Measurements from ENCODE around the gene NMNAT2.

The NMNAT2 gene

GRCh38 chr1:183238071-183238470, 180.1 kb downstream of the NMNAT2 start:
- peaks cover 12% of the 10 kb centered on the region; the same call in 1 of the 2 replicates for H3K4me1 ChIP-seq (ENCODE audit: insufficient read depth, low read length)
- H3K9ac ChIP-seq (ENCODE audit: low read depth, low read length) = no peak overlapping the region
- no peaks in the 10 kb centered on the region; the same call in none of the 2 replicates for H3K36me3 ChIP-seq (ENCODE audit: insufficient read depth, low read length)
- no peaks in the 10 kb centered on the region for H3K9me3 ChIP-seq (ENCODE audit: control insufficient read depth, insufficient read depth, low read length)

DNA sequence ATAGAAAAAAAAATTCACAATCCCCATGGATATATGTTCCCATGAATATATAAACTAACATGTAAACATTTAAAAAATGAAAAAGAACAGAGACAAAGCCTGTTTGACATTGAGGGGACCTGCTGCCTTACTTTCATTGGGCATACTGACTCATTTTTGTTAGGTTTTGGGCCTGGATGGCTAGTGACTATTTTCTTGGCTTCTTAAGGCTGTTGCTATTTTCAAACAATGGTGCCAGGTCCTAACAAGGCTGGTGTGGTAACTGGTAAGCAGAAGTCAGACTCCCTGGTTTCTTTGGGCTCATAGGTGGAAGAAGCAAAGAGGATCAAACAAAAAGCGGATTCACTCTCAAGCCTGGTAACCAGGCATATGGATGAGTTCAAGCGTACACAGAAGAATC, 181.1 kb downstream of the NMNAT2 start:
- Histone ChIP-seq H3K9ac (ENCODE audit: low read depth, low read length) (no peak overlapping the region), H3K9me3 (ENCODE audit: control insufficient read depth, insufficient read depth, low read length) (no peaks in the 10 kb centered on the region), H3K4me1 (ENCODE audit: insufficient read depth, low read length) (peaks cover 12% of the 10 kb centered on the region; the same call in 1 of the 2 replicates), H3K36me3 (ENCODE audit: insufficient read depth, low read length) (no peaks in the 10 kb centered on the region; the same call in none of the 2 replicates)

GRCh38 chr1:183236158-183236725, 181.9 kb downstream of the NMNAT2 start:
- Histone ChIP-seq H3K4me1 (ENCODE audit: insufficient read depth, low read length) (peaks cover 12% of the 10 kb centered on the region; the same call in 1 of the 2 replicates), H3K9ac (ENCODE audit: low read depth, low read length) (no peak overlapping the region), H3K9me3 (ENCODE audit: control insufficient read depth, insufficient read depth, low read length) (no peaks in the 10 kb centered on the region), H3K36me3 (ENCODE audit: insufficient read depth, low read length) (no peaks in the 10 kb centered on the region; the same call in none of the 2 replicates)

- H3K9me3 ChIP-seq (ENCODE audit: control insufficient read depth, insufficient read depth, low read length) = no peaks in the 10 kb centered on the region
- peak overlapping the region; percentile 33; the same call in 1 of the 2 replicates for H3K9ac ChIP-seq (ENCODE audit: low read depth, low read length)
- H3K36me3 ChIP-seq (ENCODE audit: insufficient read depth, low read length) = no peaks in the 10 kb centered on the region; the same call in none of the 2 replicates
- H3K4me1 ChIP-seq (ENCODE audit: insufficient read depth, low read length) = peaks cover 16% of the 10 kb centered on the region
Observed at GRCh38 chr1:183235503-183235902, 182.7 kb downstream of the NMNAT2 start.

DNA sequence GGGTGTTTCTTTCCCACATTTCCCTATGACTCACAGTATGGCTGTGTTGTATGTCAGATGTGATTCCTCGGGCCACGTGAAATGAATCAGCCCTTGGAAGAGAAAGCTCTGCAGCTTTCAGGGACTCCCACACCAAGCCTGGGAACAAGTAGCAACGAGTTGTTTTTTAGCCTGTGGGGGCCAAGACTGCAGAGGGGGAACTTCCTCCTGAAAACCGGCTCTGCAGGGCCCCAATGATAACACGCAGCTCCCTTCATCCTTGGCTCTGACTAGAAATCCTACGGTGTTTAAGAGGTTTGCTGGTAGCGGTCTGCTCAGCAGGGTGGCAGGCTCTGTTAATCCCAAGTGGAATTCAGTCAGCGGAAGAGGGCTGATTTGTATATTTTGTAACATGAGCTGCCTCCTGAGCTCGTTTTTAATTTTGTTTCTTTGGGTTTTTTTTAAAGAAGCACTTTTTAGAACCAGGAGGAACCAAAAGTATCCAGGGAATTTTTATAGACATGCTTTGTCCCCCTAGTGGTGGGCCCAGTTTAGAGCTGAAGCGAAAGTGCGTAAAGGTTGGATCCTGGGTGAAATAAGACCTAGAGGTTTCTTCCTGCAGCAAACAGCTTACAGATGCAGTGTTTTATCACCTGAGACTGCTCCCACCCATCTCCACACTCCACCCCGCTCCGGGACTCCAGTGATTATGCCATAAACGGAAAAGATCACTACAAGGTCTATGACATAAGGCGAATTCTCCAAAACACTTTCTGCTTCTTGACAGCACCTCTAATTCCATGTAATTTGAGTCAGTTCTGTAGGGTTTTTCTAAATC, 183.3 kb downstream of the NMNAT2 start:
- peaks cover 22% of the 10 kb centered on the region for H3K4me1 ChIP-seq (ENCODE audit: insufficient read depth, low read length)
- H3K9ac ChIP-seq (ENCODE audit: low read depth, low read length) = peak overlapping the region; percentile 33; the same call in 1 of the 2 replicates
- H3K36me3 ChIP-seq (ENCODE audit: insufficient read depth, low read length) = no peaks in the 10 kb centered on the region; the same call in 1 of the 2 replicates
- H3K9me3 ChIP-seq (ENCODE audit: control insufficient read depth, insufficient read depth, low read length) = no peaks in the 10 kb centered on the region

DNA sequence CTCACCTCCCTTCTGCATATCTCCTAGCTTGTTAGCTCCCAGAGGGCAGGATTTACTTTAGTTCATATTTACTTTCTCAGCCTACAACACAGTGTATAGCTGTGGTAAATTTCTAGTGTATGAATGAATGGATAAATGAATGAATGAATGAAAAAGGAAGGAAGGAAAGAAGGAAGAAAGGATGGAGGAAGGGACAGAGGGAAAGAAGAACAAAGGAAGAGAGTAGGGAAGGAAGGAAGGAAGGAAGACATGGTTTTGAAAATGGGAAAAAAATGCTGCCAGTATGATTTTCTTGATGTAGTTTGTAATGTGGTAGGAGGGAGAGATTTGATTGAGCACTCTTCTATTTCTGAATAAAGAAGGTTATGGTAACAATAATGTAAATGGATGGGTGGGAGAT, 185.1 kb downstream of the NMNAT2 start:
- Histone ChIP-seq H3K4me1 (ENCODE audit: insufficient read depth, low read length) (peaks cover 30% of the 10 kb centered on the region), H3K36me3 (ENCODE audit: insufficient read depth, low read length) (no peaks in the 10 kb centered on the region), H3K9me3 (ENCODE audit: control insufficient read depth, insufficient read depth, low read length) (no peaks in the 10 kb centered on the region), H3K9ac (ENCODE audit: low read depth, low read length) (no peak overlapping the region)

DNA sequence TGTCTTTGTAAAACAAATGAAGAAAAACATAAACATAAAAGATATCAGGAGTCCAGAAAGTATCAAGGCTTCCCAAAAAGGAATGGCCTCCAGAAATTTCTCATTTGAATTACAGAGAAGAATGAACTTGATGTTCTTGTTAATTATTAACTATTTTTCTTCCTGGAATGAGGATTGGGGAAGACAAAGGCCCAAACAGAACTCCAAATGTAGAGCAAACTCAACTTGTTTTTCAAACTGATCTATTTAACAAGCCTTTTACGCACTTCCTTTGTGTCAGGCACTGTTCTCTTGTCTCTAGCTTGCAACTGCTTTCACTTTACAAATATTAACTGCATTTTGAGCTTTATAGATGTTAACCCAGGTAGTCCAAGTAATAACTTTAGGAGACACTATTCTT, 186.6 kb downstream of the NMNAT2 start:
- Histone ChIP-seq H3K4me1 (ENCODE audit: insufficient read depth, low read length) (peaks cover 38% of the 10 kb centered on the region), H3K9ac (ENCODE audit: low read depth, low read length) (no peak overlapping the region), H3K36me3 (ENCODE audit: insufficient read depth, low read length) (no peaks in the 10 kb centered on the region)

GRCh38 chr1:183230413-183230812, 187.8 kb downstream of the NMNAT2 start:
- no peaks in the 10 kb centered on the region for H3K36me3 ChIP-seq (ENCODE audit: insufficient read depth, low read length)
- no peaks in the 10 kb centered on the region for H3K9me3 ChIP-seq (ENCODE audit: control insufficient read depth, insufficient read depth, low read length)
- peaks cover 37% of the 10 kb centered on the region for H3K4me1 ChIP-seq (ENCODE audit: insufficient read depth, low read length)
- H3K9ac ChIP-seq (ENCODE audit: low read depth, low read length) = no peak overlapping the region

More for the DNA sequence above, 186.6 kb downstream of the NMNAT2 start:
- H3K9me3 ChIP-seq (ENCODE audit: control insufficient read depth, insufficient read depth, low read length) = no peaks in the 10 kb centered on the region

GRCh38 chr1:183228347-183229220, 189.6 kb downstream of the NMNAT2 start:
- no peak overlapping the region for H3K9ac ChIP-seq (ENCODE audit: low read depth, low read length)
- H3K36me3 ChIP-seq (ENCODE audit: insufficient read depth, low read length) = no peaks in the 10 kb centered on the region
- H3K4me1 ChIP-seq (ENCODE audit: insufficient read depth, low read length) = peaks cover 26% of the 10 kb centered on the region
- no peaks in the 10 kb centered on the region for H3K9me3 ChIP-seq (ENCODE audit: control insufficient read depth, insufficient read depth, low read length)

GRCh38 chr1:183227422-183228346, 190.5 kb downstream of the NMNAT2 start:
- peaks cover 26% of the 10 kb centered on the region for H3K4me1 ChIP-seq (ENCODE audit: insufficient read depth, low read length)

DNA sequence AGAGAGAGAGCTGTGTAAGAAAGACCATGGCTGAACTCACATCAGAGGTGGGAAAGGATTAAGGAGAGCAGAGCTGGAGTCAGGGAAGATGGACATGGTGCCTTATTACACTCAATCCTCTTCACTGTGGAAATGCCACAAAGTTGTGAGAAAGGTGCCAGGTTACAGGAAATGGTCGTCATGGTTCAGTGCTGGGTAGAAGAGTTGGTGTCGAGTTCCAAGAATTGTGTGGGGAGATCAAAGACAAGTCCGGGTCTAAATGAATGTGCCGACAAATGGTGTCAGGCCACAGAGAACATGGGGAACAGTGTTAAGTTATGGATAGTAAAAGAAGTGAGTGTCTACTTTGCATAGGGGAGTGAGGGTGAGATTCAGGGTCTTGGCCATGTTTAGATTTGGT, 191.2 kb downstream of the NMNAT2 start:
- H3K4me1 ChIP-seq (ENCODE audit: insufficient read depth, low read length) = peaks cover 26% of the 10 kb centered on the region
- H3K9me3 ChIP-seq (ENCODE audit: control insufficient read depth, insufficient read depth, low read length) = no peaks in the 10 kb centered on the region
- no peaks in the 10 kb centered on the region for H3K36me3 ChIP-seq (ENCODE audit: insufficient read depth, low read length)
- no peak overlapping the region for H3K9ac ChIP-seq (ENCODE audit: low read depth, low read length)

More at GRCh38 chr1:183227422-183228346, 190.5 kb downstream of the NMNAT2 start:
- H3K9me3 ChIP-seq (ENCODE audit: control insufficient read depth, insufficient read depth, low read length) = no peaks in the 10 kb centered on the region
- H3K9ac ChIP-seq (ENCODE audit: low read depth, low read length) = no peak overlapping the region
- H3K36me3 ChIP-seq (ENCODE audit: insufficient read depth, low read length) = no peaks in the 10 kb centered on the region

- no peaks in the 10 kb centered on the region for H3K9me3 ChIP-seq (ENCODE audit: control insufficient read depth, insufficient read depth, low read length)
- peaks cover 26% of the 10 kb centered on the region for H3K4me1 ChIP-seq (ENCODE audit: insufficient read depth, low read length)
- H3K9ac ChIP-seq (ENCODE audit: low read depth, low read length) = no peak overlapping the region
Observed at GRCh38 chr1:183226361-183226760, 191.8 kb downstream of the NMNAT2 start.

GRCh38 chr1:183223467-183223866, 194.7 kb downstream of the NMNAT2 start:
- H3K4me1 ChIP-seq (ENCODE audit: insufficient read depth, low read length) = peaks cover 15% of the 10 kb centered on the region
- no peaks in the 10 kb centered on the region for H3K36me3 ChIP-seq (ENCODE audit: insufficient read depth, low read length)
- no peak overlapping the region for H3K9ac ChIP-seq (ENCODE audit: low read depth, low read length)
- H3K9me3 ChIP-seq (ENCODE audit: control insufficient read depth, insufficient read depth, low read length) = no peaks in the 10 kb centered on the region

More at GRCh38 chr1:183226361-183226760, 191.8 kb downstream of the NMNAT2 start:
- no peaks in the 10 kb centered on the region for H3K36me3 ChIP-seq (ENCODE audit: insufficient read depth, low read length)
